Measurements from ENCODE around the gene ABHD2.

DNA sequence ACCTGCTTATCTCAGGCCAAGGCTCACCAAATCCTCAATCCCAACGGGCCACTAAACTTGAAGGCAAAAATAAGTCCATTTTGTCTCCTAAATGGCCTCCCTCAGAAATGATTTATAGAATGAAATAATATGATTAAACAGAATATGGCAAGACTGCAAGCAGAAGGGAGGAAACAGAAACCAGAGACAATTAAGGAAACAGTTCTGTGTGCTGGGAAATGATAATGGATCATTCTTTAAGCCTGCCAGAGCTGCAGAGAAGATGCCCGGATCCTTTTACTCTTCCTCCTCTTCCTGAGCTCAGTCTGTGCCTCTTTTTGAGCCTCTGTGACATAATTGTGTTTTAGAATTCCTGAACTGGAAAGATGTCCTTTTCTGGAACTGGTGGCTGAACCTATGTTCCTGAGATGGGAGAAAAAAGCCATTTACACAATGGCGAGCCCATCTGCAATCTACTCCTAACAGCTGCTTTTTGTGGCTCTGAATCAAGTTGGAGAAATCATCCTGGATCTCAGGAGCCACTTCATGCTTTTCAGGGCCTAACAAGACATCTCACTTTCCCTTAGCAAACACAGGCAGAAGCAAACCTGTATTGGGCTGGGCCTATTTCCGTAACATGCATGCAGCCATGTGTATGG is 2.8 kb upstream of the ABHD2 start:
- TF ChIP-seq ZNF133 (tag by site-specific recombination; IDR thresholded peaks at IDR 0.05) = no peak
- TF ChIP-seq, protein P1, sequence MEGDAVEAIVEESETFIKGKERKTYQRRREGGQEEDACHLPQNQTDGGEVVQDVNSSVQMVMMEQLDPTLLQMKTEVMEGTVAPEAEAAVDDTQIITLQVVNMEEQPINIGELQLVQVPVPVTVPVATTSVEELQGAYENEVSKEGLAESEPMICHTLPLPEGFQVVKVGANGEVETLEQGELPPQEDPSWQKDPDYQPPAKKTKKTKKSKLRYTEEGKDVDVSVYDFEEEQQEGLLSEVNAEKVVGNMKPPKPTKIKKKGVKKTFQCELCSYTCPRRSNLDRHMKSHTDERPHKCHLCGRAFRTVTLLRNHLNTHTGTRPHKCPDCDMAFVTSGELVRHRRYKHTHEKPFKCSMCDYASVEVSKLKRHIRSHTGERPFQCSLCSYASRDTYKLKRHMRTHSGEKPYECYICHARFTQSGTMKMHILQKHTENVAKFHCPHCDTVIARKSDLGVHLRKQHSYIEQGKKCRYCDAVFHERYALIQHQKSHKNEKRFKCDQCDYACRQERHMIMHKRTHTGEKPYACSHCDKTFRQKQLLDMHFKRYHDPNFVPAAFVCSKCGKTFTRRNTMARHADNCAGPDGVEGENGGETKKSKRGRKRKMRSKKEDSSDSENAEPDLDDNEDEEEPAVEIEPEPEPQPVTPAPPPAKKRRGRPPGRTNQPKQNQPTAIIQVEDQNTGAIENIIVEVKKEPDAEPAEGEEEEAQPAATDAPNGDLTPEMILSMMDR (tag by site-specific recombination; IDR thresholded peaks at IDR 0.05) = no peak
- no peak for TF ChIP-seq ZFP3 (tag by site-specific recombination; IDR thresholded peaks at IDR 0.05; ENCODE audit: low read depth)
- TF ChIP-seq, protein P2, sequence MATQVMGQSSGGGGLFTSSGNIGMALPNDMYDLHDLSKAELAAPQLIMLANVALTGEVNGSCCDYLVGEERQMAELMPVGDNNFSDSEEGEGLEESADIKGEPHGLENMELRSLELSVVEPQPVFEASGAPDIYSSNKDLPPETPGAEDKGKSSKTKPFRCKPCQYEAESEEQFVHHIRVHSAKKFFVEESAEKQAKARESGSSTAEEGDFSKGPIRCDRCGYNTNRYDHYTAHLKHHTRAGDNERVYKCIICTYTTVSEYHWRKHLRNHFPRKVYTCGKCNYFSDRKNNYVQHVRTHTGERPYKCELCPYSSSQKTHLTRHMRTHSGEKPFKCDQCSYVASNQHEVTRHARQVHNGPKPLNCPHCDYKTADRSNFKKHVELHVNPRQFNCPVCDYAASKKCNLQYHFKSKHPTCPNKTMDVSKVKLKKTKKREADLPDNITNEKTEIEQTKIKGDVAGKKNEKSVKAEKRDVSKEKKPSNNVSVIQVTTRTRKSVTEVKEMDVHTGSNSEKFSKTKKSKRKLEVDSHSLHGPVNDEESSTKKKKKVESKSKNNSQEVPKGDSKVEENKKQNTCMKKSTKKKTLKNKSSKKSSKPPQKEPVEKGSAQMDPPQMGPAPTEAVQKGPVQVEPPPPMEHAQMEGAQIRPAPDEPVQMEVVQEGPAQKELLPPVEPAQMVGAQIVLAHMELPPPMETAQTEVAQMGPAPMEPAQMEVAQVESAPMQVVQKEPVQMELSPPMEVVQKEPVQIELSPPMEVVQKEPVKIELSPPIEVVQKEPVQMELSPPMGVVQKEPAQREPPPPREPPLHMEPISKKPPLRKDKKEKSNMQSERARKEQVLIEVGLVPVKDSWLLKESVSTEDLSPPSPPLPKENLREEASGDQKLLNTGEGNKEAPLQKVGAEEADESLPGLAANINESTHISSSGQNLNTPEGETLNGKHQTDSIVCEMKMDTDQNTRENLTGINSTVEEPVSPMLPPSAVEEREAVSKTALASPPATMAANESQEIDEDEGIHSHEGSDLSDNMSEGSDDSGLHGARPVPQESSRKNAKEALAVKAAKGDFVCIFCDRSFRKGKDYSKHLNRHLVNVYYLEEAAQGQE (tag by site-specific recombination; IDR thresholded peaks at IDR 0.05) = no peak
- TF ChIP-seq ZNF529 (tag by site-specific recombination; IDR thresholded peaks at IDR 0.05; ENCODE audit: insufficient replicate concordance) = no peak
- no peak for TF ChIP-seq HOXA7 (CRISPR knock-in tag; IDR thresholded peaks at IDR 0.05; ENCODE audit: borderline replicate concordance)
- TF ChIP-seq BCL11B (tag by site-specific recombination; IDR thresholded peaks at IDR 0.05; ENCODE audit: low read depth) = no peak
- TF ChIP-seq GLIS2 (tag by site-specific recombination; IDR thresholded peaks at IDR 0.05) = no peak

All from HEK293 (cell line).